GM19035 (cell line): ENCODE measurements around the gene FKBP1B.
"Not testable (repeated sequence)": the region's sequence is repeated elsewhere in the genome, so short reads cannot be mapped to it uniquely, and the experiment has no call there.

ENCODE experiments used
- ATAC-seq: cut with Tn5 transposase; IDR thresholded peaks from one replicate; pipeline ENCODE4 v1.9.1; 2021; ENCODE audit not compliant: unreplicated experiment

FKBP1B gene

GRCh38 chr2:24058564-24059271, 9.2 kb downstream of the FKBP1B start:
- no peak for ATAC-seq

DNA sequence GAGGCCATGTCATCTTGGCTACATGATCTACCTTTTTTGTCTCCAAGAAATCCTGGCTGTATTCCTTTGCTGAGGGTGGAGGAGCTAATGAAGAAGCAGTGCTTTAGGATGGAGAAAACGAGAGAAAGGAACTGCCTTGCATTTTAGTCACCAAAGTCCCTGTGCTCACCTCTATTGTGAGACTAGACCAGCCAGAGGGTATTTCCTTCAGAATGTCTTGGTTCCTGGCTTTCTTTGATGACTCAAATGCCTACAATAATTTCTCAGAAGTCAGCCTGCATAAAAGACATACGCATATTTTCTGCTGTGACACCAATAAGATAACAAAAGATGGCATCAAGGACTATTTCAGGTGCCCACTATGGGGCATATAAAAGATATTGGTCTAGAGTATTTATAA, 15.8 kb downstream of the FKBP1B start:
- ATAC-seq, result no peak

DNA sequence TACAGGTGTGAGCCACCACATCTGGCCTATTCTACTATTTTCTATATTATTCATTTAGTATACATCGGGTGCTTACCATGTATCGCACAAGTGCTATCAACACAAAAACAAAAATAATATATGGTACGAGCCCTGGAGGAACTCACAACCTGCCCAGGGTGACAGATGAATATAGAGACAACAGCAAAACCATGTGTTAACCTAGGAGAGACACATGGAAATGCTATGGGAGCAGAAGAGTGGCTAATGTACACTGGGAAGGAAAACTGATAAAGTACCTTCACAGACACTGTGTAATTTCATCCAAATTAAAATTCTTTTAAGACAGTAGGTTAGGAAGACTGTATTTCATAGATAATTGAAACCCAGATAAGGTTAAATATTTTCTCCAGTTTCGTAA, 22.7 kb downstream of the FKBP1B start:
- no peak for ATAC-seq

DNA sequence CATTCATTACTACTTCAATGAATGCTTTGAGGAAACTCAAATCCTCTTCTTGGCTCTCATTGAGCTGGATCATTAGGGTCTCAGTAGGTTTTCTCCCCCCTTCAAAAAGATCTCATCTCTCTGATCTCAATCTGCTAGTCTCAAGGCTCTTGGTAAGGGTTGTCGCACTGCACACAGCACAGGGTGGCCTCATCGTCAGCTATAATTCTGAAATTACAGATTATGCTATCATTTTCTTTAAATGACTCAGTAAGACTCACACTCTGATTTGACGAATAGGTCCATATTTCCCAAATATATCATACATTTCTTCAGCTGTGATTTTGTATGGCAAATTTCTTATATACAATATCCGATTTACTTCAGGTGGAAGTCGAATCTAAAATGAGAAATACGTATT, 24.3 kb downstream of the FKBP1B start:
- ATAC-seq, result no peak

DNA sequence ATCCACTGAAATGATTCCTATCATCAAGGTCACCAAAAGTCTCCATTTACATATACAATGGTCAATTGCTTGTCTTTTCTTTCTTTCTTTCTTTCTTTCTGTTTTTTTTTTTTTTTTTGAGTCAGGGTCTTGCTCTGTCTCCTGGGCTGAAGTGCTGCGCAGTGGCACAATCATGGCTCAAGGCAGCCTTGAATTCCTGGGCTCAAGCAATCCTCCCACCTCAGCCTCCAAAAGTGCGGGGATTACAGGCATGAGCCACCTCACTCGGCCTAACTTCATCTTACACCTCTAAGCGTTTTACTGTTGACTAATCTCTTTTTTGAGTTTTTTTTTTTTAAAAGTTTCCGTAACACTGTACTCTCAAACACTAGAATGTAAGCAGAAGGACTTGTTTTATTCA, 25.7 kb downstream of the FKBP1B start:
- no peak for ATAC-seq

GRCh38 chr2:24075915-24076848, 26.6 kb downstream of the FKBP1B start, which contains the start of gene SF3B6:
Gene SF3B6, minus strand, starts transcription at chr2:24076326. Its CDS starts 97 bp downstream, at chr2:24076229.
- ATAC-seq, result peak; percentile 95

- no peak for ATAC-seq
These were observed 27.5 kb downstream of the FKBP1B start for GRCh38 chr2:24076849-24077534.

DNA sequence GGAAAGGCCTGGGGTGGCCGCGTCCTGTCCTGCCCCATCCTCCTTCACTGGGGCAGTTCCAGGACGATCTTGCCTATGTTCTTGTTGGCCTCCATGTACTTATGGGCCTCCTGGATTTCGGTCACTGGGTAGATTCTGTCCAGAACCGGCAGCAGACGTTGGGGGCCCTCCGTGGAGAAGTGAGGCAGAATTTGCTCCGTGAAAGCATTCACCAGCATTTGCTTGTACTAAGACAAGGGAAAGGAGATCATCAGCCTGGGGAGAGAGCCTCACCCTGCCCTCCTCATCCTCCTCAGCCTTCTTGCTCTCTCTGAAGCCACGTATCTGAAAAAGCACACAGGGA, 28.0 kb downstream of the FKBP1B start:
- no peak for ATAC-seq

DNA sequence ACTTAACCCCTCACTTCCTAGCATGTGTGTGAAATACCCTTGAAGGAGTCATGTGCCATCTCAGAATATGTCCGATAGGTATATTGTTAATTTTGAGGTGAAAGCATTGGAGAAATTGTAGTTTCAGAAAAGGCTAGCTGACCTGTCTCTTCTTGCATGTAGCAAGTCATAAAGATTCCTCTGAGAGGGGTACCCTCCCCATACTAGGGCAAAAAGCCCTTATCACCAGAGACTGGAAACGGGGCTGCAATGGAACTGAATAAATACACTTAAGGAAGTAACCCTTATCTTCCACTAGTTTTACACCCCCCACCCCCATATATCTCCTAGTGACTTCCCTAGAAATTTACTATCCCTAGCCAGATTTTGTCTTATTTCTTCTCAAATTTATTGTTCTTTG, 28.3 kb downstream of the FKBP1B start:
- ATAC-seq, result no peak

- ATAC-seq, result no peak
These were observed 31.2 kb downstream of the FKBP1B start for GRCh38 chr2:24080701-24081100.

DNA sequence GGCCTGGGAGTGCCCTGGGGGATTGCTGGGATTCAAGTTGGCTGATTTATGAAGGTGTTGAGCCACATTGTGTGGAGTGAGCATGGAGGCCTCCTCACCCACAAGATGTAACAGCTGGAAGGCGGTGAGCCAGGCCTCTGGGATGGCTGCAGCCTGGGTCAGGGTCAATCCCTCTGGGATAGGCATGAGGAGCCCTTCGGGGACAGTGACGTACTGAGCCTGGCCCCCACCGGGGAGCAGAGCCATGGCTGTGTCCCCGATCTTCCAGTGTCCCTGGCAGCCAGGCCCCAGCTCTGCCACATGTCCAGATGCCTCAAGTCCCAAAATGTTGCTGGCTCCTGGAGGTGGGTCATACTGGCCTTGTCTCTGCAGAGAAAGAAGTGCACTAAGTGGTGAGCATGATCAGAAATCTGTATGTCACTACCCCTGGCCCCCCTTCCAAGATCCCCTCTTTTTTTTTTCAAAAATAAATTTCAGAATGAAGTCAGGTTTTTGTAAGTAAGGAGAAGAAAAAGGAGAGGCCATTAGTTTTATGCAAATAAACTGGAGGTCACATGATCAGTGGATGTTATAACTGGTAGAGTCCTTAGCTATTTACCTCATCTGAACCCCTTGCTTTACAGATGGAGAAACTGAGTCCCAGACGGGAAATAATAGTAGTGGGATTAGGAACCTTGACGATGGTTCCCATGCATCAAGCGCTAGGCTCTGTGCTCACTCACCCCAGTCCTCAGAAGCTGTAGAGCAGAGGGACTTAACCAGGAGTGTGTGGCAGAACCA, 33.4 kb downstream of the FKBP1B start:
- ATAC-seq, result no peak

- peak; percentile 68 for ATAC-seq
These were observed 34.2 kb downstream of the FKBP1B start for GRCh38 chr2:24083567-24084385.

DNA sequence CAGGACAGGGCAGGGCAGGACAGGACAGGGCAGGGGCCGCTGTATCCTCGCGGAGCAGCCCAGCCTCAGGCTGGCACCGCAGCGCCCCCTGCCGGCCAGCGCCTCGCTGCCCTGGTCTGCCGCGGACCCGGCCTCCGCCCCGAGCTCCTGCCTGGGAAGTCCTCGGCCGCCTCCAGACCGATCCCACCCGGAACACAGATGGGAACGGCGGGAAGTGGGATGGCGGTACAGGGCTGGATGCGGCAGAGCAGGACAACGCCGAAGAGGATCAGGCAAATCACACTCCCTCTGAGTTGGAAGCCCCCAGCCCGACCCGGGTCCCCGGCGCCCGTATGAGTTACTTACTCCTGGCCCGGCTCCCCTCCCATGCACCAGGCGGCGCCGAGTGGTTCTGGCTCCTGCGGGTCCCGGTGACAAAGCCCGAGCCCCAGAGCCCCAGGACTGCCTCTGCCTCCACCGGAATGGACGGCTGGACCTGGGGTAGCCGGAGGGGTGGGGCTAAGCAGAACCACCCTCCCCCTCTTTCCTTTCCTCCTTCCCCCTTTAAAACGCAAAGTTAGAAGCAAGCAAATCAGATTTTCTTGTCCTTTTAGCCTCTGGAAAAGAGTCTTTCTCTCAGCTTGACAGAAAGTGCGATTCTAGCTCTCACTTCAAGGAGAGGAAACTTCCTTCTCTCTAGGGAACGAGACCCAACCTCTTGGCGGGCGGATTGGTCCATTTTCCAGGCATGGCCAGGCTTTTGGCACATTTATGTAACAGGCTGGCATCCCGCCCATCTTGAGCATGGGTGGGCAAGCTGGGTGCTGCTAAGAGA, 35.1 kb downstream of the FKBP1B start, which contains the start of gene TP53I3:
Gene TP53I3, minus strand, starts transcription at position 449 of the 814 bp plus-strand sequence. CDS start 508 bp downstream, outside the sequence.
- peak; percentile 85 for ATAC-seq

DNA sequence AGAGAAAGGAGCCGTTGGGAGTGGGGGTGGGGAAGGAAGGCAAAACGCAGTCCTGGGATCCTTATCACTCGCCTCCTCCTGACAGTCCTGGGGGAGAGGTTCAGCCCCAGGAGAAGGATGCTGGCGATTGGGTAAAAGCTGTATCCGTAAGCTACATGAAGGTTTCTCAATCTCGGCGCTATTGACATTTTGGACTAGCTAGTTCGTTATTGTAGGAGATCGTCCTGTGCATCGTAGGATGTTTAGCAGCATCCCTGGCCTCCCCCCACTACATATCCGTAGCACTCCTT, 35.6 kb downstream of the FKBP1B start:
- ATAC-seq, result no peak

- no peak for ATAC-seq
These were observed 36.7 kb downstream of the FKBP1B start for GRCh38 chr2:24086241-24086640.

DNA sequence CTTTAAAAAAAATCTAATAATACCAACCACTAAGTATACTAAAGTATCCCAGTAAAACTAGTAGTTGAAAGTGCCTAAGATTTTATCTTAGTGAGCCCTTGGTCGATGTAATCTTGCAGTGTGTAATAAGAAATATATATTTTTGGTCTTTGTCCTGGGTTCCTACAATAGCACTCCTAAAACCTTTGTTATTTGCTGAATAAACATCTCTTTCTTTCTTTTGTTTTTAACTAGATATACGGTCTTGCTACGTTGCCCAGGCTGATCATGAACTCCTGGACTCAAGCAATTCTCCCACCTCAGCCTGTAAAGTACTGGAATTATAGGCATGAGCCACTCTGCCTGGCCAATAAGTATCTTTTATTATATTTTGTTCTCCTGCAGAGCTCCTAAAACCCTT, 37.5 kb downstream of the FKBP1B start:
- ATAC-seq, result no peak

- no peak for ATAC-seq
These were observed 39.3 kb downstream of the FKBP1B start for GRCh38 chr2:24088821-24089359.

DNA sequence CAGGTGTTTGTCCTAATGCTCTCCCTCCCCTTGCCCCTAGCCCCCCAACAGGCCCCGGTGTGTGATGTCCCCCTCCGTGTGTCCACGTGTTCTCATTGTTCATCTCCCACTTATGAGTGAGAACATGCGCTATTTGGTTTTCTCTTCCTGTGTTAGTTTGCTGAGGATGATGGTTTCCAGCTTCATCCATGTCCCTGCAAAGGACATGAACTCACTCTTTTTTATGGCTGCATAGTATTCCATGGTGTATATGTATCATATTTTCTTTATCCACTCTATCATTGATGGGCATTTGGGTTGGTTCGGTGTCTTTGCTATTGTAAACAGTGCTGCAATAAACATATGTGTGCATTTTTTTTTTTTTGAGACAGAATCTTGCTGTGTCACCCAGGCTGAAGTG, 43.7 kb downstream of the FKBP1B start:
- ATAC-seq, result not testable (repeated sequence)

DNA sequence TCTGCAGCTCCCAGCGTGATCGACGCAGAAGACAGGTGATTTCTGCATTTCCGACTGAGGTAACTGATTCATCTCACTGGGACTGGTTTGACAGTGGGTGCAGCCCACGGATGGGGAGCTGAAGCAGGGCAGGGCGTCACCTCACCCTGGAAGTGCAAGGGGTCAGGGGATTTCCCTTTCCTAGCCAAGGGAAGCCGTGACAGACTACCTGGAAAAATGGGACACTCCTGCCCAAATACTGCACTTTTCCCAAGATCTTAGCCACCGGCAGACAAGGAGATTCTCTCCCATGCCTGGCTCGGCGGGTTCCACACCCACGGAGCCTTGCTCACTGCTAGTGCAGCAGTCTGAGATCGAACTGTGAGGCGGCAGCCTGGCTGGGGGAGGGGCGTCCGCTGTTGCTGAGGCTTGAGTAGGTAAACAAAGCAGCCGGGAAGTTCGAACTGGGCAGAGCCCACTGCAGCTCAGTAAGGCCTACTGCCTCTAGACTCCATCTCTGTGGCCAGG, 45.7 kb downstream of the FKBP1B start:
- ATAC-seq, result not testable (repeated sequence)
